ENCODE results near the gene PIK3R4. TPM values are rescaled to one million over a fixed set of nuclear protein-coding genes. Genes with fewer than 3 reads are reported as not detected.

Gene PIK3R4
- total RNA-seq, 3 donors from 2014 or later: 36.8 to 55.2 (median 38.7) TPM

GRCh38 chr3:130635285-130635684 lies 111.3 kb downstream of the PIK3R4 start:
- H3K4me1 ChIP-seq: no peaks in the 10 kb centered on the region
- no peaks in the 10 kb centered on the region for H3K9me3 ChIP-seq
- intact Hi-C loops (cut with DNase I; ENCODE audit: low total_unique reads): no loop called here
- H3K27me3 ChIP-seq: no peaks in the 10 kb centered on the region
- TF ChIP-seq POLR2AphosphoS5 (IDR thresholded peaks at IDR 0.05): no peak
- TF ChIP-seq POLR2A (IDR thresholded peaks at IDR 0.05): no peak
- no peak for TF ChIP-seq CTCF (IDR thresholded peaks at IDR 0.05)
- no peak for DNase-seq (ENCODE audit: low spot score in 2 of 2)
- no peak overlapping the region for H3K27ac ChIP-seq
- no peak overlapping the region for H3K4me3 ChIP-seq
- H3K36me3 ChIP-seq: no peaks in the 10 kb centered on the region

Other genes starting within 250 kb of the PIK3R4 start
- 1 to 10 TPM in 1 of 3 donors, under 1 TPM in 2; 0.32 to 1.6 (median 0.98) TPM for gene COL6A6, start 229.7 kb downstream of the PIK3R4 start, total RNA-seq
- gene ATP2C1, start 147.3 kb upstream of the PIK3R4 start, total RNA-seq: 10 to 100 TPM; 59.4 to 76.4 (median 76.2) TPM

Measured in breast epithelium (tissue), 4 donors.